HEK293 (cell line): ENCODE data around the gene CBX8.

ENCODE experiments used
- FEZF1 ChIP-seq: fragments of 450-650 bp; formaldehyde crosslinking; IDR thresholded peaks from 2 replicates; pipeline ENCODE4 v1.5.1; 2016; ENCODE audit warnings: missing biosample characterization, missing genetic modification characterization
- OVOL3 ChIP-seq: fragments of 450-650 bp; formaldehyde crosslinking; IDR thresholded peaks from 2 replicates; pipeline ENCODE4 v1.5.1; 2016; ENCODE audit warnings: missing biosample characterization, missing genetic modification characterization
- ZIC2 ChIP-seq: fragments of 450-650 bp; formaldehyde crosslinking; IDR thresholded peaks from 2 replicates; pipeline ENCODE4 v1.5.1; 2016; ENCODE audit warnings: missing biosample characterization, missing genetic modification characterization
- ZNF24 ChIP-seq: fragments of 450-650 bp; formaldehyde crosslinking; IDR thresholded peaks from 2 replicates; pipeline ENCODE4 v1.5.1; 2016; ENCODE audit warnings: missing biosample characterization, missing genetic modification characterization
- ZNF394 ChIP-seq: fragments of 450-650 bp; formaldehyde crosslinking; IDR thresholded peaks from 2 replicates; pipeline ENCODE4 v1.5.1; 2016; ENCODE audit warnings: missing biosample characterization, missing genetic modification characterization, mild to moderate bottlenecking, moderate library complexity, borderline replicate concordance
- ZNF48 ChIP-seq: fragments of 450-650 bp; formaldehyde crosslinking; IDR thresholded peaks from 2 replicates; pipeline ENCODE4 v1.5.1; 2016; ENCODE audit warnings: missing biosample characterization, missing genetic modification characterization
- ZNF561 ChIP-seq: fragments of 450-650 bp; IDR thresholded peaks from 2 replicates; pipeline ENCODE4 v1.5.1; 2018; ENCODE audit warnings: missing biosample characterization, missing genetic modification characterization, borderline replicate concordance
- ZNF600 ChIP-seq: fragments of 450-650 bp; formaldehyde crosslinking; IDR thresholded peaks from 2 replicates; pipeline ENCODE4 v1.5.1; 2016; ENCODE audit warnings: missing biosample characterization, missing genetic modification characterization
- ZNF623 ChIP-seq: fragments of 450-650 bp; formaldehyde crosslinking; IDR thresholded peaks from 2 replicates; pipeline ENCODE4 v1.5.1; 2016; ENCODE audit warnings: missing biosample characterization, missing genetic modification characterization
- ZNF629 ChIP-seq: fragments of 450-650 bp; formaldehyde crosslinking; IDR thresholded peaks from 2 replicates; pipeline ENCODE4 v1.5.1; 2017; ENCODE audit warnings: missing biosample characterization, missing genetic modification characterization
- ZNF664 ChIP-seq: fragments of 450-650 bp; formaldehyde crosslinking; IDR thresholded peaks from 2 replicates; pipeline ENCODE4 v1.5.1; 2016; ENCODE audit warnings: missing biosample characterization, missing genetic modification characterization
- ZNF747 ChIP-seq: fragments of 450-650 bp; formaldehyde crosslinking; IDR thresholded peaks from 2 replicates; pipeline ENCODE4 v1.5.1; 2016; ENCODE audit warnings: missing biosample characterization, missing genetic modification characterization
- ZNF76 ChIP-seq: fragments of 450-650 bp; formaldehyde crosslinking; IDR thresholded peaks from 2 replicates; pipeline ENCODE4; 2016; ENCODE audit warnings: low read depth, missing biosample characterization, missing genetic modification characterization, borderline replicate concordance
- ZNF792 ChIP-seq: fragments of 450-650 bp; formaldehyde crosslinking; IDR thresholded peaks from 2 replicates; pipeline ENCODE4 v1.5.1; 2016; ENCODE audit warnings: missing biosample characterization, missing genetic modification characterization
- TF ChIP-seq, protein P1 (sequence below): fragments of 450-650 bp; formaldehyde crosslinking; IDR thresholded peaks from 2 replicates; pipeline ENCODE4 v1.5.1; 2016; ENCODE audit warnings: missing biosample characterization, missing genetic modification characterization
- TF ChIP-seq, protein P2 (sequence below): fragments of 450-650 bp; formaldehyde crosslinking; IDR thresholded peaks from 2 replicates; pipeline ENCODE4 v1.5.1; 2016; ENCODE audit warnings: missing biosample characterization, missing genetic modification characterization, borderline replicate concordance
- TF ChIP-seq, protein P3 (sequence below): fragments of 450-650 bp; formaldehyde crosslinking; IDR thresholded peaks from 2 replicates; pipeline ENCODE4 v1.5.1; 2016; ENCODE audit warnings: missing biosample characterization, missing genetic modification characterization, low read depth
- TF ChIP-seq, protein P4 (sequence below): fragments of 450-650 bp; formaldehyde crosslinking; conservative IDR thresholded peaks from 2 replicates; pipeline ENCODE4 v1.5.1; 2016; ENCODE audit warnings: low read depth, missing biosample characterization, missing genetic modification characterization
- TF ChIP-seq, protein P5 (sequence below): fragments of 450-650 bp; formaldehyde crosslinking; IDR thresholded peaks from 2 replicates; pipeline ENCODE4 v1.5.1; 2017; ENCODE audit warnings: missing biosample characterization, missing genetic modification characterization

Gene CBX8

DNA sequence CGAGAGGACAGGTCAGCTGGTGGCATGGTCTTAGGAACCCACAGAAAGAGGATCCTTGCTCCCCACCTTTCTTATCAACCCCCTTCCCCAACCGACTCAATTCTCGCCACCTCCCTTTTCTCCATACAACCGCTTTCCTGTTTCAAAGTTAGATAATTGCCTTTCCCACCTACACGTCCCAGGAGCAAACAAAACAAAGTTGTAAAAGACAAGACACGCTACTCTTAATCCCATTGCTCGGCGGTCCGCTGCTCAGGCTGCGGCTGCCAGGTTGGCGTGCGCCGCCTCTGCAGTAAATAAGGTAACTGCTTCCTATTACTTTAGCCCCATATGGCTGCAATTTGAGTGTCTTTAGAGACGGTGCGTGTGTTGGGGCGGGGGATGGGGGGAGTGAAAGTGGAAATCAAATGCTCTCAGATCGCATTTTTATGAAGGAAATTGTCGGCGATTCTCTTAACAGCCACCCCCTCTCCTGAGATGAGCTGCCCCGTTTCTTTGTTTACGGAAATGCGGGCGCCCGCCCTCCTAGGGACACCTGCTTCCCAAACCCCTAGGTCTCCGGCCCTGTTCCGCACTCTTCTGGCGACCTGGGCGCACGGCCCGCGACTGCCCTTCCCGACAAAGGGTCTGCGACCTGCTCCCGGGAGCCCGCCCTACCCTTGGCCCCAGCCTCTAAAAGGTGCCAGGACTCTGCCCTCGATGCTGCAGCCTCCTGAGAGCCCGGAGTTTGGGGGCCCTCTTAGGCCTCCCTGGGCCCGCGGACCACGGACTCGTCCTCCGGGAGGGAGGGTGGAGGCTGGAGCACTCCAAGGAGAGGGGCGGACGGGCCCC, 3.7 kb upstream of the CBX8 start (continued):
- TF ChIP-seq, protein P1, sequence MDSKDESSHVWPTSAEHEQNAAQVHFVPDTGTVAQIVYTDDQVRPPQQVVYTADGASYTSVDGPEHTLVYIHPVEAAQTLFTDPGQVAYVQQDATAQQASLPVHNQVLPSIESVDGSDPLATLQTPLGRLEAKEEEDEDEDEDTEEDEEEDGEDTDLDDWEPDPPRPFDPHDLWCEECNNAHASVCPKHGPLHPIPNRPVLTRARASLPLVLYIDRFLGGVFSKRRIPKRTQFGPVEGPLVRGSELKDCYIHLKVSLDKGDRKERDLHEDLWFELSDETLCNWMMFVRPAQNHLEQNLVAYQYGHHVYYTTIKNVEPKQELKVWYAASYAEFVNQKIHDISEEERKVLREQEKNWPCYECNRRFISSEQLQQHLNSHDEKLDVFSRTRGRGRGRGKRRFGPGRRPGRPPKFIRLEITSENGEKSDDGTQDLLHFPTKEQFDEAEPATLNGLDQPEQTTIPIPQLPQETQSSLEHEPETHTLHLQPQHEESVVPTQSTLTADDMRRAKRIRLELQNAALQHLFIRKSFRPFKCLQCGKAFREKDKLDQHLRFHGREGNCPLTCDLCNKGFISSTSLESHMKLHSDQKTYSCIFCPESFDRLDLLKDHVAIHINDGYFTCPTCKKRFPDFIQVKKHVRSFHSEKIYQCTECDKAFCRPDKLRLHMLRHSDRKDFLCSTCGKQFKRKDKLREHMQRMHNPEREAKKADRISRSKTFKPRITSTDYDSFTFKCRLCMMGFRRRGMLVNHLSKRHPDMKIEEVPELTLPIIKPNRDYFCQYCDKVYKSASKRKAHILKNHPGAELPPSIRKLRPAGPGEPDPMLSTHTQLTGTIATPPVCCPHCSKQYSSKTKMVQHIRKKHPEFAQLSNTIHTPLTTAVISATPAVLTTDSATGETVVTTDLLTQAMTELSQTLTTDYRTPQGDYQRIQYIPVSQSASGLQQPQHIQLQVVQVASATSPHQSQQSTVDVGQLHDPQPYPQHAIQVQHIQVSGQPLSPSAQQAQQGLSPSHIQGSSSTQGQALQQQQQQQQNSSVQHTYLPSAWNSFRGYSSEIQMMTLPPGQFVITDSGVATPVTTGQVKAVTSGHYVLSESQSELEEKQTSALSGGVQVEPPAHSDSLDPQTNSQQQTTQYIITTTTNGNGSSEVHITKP (tag by site-specific recombination), result peak; percentile 97
- TF ChIP-seq, protein P2, sequence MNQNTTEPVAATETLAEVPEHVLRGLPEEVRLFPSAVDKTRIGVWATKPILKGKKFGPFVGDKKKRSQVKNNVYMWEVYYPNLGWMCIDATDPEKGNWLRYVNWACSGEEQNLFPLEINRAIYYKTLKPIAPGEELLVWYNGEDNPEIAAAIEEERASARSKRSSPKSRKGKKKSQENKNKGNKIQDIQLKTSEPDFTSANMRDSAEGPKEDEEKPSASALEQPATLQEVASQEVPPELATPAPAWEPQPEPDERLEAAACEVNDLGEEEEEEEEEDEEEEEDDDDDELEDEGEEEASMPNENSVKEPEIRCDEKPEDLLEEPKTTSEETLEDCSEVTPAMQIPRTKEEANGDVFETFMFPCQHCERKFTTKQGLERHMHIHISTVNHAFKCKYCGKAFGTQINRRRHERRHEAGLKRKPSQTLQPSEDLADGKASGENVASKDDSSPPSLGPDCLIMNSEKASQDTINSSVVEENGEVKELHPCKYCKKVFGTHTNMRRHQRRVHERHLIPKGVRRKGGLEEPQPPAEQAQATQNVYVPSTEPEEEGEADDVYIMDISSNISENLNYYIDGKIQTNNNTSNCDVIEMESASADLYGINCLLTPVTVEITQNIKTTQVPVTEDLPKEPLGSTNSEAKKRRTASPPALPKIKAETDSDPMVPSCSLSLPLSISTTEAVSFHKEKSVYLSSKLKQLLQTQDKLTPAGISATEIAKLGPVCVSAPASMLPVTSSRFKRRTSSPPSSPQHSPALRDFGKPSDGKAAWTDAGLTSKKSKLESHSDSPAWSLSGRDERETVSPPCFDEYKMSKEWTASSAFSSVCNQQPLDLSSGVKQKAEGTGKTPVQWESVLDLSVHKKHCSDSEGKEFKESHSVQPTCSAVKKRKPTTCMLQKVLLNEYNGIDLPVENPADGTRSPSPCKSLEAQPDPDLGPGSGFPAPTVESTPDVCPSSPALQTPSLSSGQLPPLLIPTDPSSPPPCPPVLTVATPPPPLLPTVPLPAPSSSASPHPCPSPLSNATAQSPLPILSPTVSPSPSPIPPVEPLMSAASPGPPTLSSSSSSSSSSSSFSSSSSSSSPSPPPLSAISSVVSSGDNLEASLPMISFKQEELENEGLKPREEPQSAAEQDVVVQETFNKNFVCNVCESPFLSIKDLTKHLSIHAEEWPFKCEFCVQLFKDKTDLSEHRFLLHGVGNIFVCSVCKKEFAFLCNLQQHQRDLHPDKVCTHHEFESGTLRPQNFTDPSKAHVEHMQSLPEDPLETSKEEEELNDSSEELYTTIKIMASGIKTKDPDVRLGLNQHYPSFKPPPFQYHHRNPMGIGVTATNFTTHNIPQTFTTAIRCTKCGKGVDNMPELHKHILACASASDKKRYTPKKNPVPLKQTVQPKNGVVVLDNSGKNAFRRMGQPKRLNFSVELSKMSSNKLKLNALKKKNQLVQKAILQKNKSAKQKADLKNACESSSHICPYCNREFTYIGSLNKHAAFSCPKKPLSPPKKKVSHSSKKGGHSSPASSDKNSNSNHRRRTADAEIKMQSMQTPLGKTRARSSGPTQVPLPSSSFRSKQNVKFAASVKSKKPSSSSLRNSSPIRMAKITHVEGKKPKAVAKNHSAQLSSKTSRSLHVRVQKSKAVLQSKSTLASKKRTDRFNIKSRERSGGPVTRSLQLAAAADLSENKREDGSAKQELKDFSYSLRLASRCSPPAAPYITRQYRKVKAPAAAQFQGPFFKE (tag by site-specific recombination), result no peak
- TF ChIP-seq, protein P3, sequence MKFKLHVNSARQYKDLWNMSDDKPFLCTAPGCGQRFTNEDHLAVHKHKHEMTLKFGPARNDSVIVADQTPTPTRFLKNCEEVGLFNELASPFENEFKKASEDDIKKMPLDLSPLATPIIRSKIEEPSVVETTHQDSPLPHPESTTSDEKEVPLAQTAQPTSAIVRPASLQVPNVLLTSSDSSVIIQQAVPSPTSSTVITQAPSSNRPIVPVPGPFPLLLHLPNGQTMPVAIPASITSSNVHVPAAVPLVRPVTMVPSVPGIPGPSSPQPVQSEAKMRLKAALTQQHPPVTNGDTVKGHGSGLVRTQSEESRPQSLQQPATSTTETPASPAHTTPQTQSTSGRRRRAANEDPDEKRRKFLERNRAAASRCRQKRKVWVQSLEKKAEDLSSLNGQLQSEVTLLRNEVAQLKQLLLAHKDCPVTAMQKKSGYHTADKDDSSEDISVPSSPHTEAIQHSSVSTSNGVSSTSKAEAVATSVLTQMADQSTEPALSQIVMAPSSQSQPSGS, result no peak
- TF ChIP-seq ZNF561 (tag by site-specific recombination) (peak; percentile 80; the same call in 1 of the 2 replicates), ZNF48 (tag by site-specific recombination) (no peak), ZNF792 (tag by site-specific recombination) (no peak), ZNF600 (peak; percentile 73), ZNF76 (tag by site-specific recombination) (peak; percentile 15; the same call in 1 of the 2 replicates), OVOL3 (tag by site-specific recombination) (no peak; the same call in 1 of the 2 replicates), ZNF747 (tag by site-specific recombination) (no peak), ZNF629 (tag by site-specific recombination) (peak; percentile 44; the same call in 1 of the 2 replicates), ZNF24 (tag by site-specific recombination) (peak; percentile 62), ZNF394 (tag by site-specific recombination) (peak; percentile 52; the same call in 1 of the 2 replicates), ZNF664 (tag by site-specific recombination) (no peak), FEZF1 (tag by site-specific recombination) (peak; percentile 86), ZNF623 (tag by site-specific recombination) (no peak), ZIC2 (tag by site-specific recombination) (0 out of 2 replicates have a peak, but pooled peaks have one; percentile 6)
- TF ChIP-seq, protein P4, sequence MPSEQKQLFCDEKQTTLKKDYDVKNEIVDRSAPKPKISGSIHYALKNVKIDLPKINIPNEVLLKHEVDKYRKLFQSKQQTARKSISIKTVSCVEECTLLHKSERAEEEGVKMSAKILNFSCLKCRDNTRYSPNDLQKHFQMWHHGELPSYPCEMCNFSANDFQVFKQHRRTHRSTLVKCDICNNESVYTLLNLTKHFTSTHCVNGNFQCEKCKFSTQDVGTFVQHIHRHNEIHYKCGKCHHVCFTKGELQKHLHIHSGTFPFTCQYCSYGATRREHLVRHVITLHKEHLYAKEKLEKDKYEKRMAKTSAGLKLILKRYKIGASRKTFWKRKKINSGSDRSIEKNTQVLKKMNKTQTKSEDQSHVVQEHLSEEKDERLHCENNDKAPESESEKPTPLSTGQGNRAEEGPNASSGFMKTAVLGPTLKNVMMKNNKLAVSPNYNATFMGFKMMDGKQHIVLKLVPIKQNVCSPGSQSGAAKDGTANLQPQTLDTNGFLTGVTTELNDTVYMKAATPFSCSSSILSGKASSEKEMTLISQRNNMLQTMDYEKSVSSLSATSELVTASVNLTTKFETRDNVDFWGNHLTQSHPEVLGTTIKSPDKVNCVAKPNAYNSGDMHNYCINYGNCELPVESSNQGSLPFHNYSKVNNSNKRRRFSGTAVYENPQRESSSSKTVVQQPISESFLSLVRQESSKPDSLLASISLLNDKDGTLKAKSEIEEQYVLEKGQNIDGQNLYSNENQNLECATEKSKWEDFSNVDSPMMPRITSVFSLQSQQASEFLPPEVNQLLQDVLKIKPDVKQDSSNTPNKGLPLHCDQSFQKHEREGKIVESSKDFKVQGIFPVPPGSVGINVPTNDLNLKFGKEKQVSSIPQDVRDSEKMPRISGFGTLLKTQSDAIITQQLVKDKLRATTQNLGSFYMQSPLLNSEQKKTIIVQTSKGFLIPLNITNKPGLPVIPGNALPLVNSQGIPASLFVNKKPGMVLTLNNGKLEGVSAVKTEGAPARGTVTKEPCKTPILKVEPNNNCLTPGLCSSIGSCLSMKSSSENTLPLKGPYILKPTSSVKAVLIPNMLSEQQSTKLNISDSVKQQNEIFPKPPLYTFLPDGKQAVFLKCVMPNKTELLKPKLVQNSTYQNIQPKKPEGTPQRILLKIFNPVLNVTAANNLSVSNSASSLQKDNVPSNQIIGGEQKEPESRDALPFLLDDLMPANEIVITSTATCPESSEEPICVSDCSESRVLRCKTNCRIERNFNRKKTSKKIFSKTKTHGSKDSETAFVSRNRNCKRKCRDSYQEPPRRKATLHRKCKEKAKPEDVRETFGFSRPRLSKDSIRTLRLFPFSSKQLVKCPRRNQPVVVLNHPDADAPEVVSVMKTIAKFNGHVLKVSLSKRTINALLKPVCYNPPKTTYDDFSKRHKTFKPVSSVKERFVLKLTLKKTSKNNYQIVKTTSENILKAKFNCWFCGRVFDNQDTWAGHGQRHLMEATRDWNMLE (tag by site-specific recombination), result 0 out of 2 replicates have a peak, but pooled peaks have one; percentile 24
- TF ChIP-seq, protein P5, sequence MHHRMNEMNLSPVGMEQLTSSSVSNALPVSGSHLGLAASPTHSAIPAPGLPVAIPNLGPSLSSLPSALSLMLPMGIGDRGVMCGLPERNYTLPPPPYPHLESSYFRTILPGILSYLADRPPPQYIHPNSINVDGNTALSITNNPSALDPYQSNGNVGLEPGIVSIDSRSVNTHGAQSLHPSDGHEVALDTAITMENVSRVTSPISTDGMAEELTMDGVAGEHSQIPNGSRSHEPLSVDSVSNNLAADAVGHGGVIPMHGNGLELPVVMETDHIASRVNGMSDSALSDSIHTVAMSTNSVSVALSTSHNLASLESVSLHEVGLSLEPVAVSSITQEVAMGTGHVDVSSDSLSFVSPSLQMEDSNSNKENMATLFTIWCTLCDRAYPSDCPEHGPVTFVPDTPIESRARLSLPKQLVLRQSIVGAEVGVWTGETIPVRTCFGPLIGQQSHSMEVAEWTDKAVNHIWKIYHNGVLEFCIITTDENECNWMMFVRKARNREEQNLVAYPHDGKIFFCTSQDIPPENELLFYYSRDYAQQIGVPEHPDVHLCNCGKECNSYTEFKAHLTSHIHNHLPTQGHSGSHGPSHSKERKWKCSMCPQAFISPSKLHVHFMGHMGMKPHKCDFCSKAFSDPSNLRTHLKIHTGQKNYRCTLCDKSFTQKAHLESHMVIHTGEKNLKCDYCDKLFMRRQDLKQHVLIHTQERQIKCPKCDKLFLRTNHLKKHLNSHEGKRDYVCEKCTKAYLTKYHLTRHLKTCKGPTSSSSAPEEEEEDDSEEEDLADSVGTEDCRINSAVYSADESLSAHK, result no peak; the same call in 1 of the 2 replicates
